ENCODE measurements around the gene PRKCA.

The PRKCA gene

DNA sequence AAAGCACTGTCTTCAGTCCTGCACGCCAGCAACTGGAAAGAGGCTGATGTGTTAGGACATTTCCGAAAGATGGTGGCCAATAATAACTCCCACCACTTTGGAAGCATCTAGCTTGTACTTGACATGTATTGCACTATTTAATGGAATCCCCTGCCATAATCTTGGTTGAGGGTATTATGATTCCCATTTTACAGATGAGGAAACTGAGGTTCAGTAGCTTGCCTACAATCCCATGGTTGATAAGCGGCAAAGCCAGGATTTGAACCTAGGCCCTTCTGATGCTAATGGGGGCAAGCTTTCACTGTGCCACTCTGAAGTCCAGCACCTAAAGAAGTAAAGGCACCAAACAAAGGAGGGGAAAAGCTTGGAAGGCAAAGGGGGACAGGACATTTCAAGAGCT lies 540.5 kb downstream of the PRKCA start:
- DNase-seq (ENCODE audit: low read depth in 2 of 3, low spot score in 1 of 3): no peak

DNA sequence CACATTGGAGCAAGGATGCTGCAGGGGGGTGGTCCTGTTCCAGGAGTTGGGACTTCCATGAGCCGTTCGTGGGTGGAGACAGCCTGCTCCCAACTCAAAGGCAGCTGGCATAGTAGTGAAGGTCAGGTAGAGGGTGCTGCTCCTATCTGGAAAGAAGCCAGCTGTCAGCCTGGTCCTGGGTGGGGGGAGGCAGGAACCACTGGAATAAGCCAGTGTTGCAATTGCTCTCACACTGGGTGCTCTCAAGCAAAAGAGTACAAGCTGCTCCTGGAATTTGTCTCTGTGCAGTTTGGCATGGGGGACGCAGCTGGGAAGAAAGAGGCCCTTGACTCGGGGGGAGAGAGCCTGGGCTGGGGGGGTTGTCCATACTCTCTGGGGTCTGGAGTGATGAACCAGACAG lies 541.2 kb downstream of the PRKCA start:
- no peak for DNase-seq (ENCODE audit: low read depth in 2 of 3, low spot score in 1 of 3)

DNA sequence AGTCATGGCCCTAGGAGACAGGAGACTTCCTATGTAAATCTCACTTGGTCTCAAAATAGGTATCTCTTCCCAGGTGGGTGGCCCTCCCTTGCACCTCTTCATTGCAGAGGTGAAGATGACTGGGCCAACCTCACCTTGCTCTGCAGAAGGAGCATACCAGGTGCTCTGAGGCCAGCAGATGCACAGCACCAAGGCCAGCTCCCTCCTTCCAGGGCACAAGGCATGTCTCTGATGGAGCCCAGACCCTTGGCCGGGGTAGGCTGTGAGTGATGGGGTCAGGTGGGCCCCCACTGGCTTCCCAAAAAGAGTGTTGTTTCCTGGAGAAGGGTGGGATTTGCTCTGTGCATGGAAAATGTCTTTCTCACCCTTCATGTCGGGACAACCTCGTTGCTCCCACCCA lies 545.3 kb downstream of the PRKCA start:
- DNase-seq (ENCODE audit: low read depth in 2 of 3, low spot score in 1 of 3): no peak

DNA sequence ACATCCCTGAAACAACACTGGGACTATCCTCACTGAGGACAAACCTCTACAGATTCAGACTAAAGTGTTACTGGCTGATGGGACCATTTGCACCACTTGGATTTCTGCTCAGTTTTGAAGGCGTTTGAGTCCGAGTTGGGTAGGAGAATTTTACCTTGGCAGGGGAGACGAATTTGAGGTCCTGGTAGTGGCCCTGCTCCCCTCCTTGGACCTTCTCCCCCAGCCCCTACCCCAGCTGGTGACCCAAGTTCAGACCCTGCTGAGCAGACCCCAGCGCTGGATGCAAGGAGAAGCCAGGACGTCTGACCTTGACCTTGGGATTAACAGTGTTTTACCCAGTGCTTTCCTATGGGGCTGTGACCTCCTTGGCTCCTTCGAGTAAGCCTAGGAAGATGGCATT lies 546.1 kb downstream of the PRKCA start:
- no peak for DNase-seq (ENCODE audit: low read depth in 2 of 3, low spot score in 1 of 3)

DNA sequence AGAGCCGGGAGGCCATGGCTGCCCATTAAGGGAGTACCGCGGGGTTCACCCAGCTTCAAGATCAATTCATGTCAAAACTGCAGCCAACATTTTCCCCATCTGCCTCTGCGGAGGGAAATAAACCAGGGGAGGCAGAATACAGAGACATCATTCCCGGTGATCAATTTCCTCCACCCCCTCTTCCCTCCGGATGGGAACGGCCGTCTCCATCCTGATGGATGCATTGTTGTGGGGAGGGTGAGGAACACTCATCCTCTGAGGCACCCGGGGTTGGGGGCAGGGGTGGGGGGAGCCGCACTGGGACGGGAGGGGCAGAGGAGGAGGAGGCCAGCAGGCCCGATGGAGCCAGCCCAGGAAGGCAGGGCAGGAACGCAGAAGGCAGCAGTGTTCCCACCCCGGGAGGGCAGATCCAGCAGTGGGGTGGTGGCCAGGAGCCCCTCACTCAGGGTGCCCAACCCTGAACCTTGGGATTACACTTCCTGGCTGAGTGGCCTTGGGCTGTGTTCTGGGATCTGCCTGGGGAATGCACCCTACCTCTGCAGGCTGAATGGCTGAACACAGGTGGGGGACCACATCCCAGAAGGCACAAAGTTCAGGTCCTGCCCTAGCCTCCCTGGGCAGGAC lies 546.7 kb downstream of the PRKCA start:
- DNase-seq (ENCODE audit: low read depth in 2 of 3, low spot score in 1 of 3): no peak

DNA sequence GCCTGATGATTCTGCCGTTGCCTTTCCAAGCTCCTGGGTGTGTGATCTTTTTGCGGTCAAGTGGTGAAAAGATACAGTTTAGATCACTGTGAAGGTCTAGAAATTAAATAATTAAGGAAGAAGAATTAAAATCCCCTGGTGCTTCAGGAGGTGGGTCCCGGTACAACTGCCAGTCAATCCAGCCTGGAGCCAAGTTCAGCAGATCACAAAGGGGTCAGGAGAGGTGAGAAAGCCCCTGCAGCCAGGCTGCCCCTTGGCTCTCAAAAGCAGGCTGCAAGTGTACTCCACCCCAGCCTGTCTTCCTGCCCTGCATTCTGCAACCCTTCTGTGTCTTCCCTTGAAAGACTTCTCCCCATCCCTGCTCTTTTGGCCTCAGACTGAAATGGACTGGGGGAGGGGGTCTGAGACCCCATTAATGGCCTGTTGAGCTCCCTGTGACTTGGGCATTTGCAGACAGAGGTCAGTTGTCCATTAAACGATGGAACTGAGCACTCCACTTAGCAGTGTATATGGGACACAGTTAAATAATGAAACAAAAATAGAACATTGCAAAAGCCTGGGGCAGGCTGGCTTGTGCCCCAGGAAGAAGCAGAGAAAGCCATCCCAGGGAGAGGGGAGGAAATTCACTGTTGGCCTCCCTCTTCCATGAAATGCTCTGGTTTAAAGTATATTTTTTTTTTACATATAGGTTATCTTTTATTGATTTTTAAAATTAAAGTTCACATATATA lies 547.6 kb downstream of the PRKCA start:
- no peak for DNase-seq (ENCODE audit: low read depth in 2 of 3, low spot score in 1 of 3)

DNA sequence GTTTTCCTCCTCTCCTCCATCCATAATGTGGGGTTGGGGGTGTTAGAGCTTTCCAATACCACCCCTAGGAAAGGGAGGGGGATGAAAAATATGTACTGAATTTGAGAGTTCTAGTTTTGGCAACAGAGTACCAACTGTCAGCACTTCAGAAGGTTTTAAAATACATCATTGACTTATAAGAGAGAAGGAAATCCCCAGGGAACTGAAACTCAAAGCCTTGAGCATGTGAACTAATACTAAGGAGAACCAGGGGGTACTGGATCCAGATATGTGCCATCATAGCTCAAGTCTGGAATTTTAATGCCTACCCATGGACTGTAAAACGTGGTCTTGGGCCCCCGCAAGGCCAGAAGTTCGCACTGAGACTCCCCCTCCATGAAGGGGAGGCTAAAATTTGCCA lies 548.3 kb downstream of the PRKCA start:
- no peak for DNase-seq (ENCODE audit: low read depth in 2 of 3, low spot score in 1 of 3)

DNA sequence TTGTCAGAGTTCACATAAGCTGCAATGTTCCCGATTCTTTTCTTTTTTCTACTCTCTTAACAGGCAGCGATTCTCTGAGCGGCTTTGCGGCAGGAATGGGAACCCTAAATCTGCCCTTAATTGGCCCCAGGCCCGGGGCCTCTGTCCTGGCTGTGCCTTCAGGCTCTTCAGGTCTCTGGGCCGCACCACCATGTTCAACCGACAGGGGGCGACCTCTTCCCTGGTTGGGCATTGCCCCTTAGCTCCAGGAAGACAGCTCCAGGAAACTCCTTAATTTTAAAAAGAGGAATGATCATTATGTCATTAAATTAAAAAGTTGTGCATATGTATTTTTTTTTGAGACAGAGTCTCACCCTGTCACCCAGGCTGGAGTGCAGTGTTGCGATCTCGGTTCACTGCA lies 552.8 kb downstream of the PRKCA start:
- peak; percentile 3 to 56 (median 12) for DNase-seq (ENCODE audit: low read depth in 2 of 3, low spot score in 1 of 3)

DNA sequence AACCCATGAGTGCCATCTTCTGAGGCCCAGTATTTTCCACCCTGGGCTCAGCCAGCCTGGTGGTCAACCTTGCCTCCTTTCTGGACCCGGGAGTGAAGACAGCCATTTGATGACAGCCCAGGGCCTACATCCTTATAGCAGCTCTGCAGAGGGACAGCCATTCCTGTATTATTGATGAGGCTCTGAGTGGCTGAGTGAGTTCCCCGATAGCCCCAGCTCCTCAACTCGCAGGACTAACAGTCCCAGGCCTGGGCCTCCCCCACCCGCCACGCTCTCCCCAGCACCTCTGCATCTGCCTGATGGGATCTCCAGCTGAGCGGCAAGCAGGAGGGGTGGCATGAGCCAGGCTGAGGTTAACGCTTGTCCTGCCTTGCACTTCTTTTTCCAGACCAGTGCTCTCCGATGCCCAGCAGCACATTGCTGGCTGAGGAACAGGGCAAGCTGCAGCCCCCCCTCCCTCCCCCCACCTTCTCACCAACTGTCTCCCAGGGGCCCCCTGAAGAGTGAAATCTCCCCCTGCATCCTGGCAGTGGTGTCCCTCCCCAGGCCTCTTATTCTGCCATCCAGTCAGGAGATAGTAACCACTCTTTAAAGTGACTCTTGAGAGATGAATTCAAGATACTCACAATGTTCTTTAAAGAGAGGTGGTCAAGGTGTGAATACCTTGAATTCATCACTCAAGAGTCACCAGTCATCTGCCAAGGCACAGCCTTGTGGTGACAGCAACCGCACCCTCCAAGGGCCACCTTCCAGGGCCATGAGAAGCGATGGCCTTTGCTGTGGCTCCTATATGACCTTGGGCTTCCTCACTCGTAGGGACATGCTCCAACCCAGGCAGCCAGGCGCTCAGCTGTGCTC lies 556.0 kb downstream of the PRKCA start:
- no peak for DNase-seq (ENCODE audit: low read depth in 2 of 3, low spot score in 1 of 3)

DNA sequence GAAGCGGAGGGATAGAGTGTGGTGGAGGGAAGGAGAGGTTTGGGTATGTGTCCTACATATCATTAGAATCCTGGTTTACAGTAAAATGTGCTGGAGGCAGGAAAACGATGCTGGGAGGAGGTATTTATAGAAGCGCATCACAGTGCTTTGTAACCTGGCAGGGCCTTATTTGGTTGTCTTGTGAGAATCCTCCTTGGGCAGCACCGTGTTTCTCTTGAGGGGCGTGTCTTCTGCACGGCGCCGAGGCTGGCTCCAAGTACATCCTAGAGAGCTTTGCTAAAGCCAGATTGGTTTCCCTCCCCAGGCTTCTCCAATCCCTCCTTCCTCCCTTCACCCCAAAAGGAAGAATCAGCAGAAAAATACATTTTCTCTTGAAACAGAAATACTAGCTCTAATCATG lies 556.9 kb downstream of the PRKCA start:
- DNase-seq (ENCODE audit: low read depth in 2 of 3, low spot score in 1 of 3): no peak

DNA sequence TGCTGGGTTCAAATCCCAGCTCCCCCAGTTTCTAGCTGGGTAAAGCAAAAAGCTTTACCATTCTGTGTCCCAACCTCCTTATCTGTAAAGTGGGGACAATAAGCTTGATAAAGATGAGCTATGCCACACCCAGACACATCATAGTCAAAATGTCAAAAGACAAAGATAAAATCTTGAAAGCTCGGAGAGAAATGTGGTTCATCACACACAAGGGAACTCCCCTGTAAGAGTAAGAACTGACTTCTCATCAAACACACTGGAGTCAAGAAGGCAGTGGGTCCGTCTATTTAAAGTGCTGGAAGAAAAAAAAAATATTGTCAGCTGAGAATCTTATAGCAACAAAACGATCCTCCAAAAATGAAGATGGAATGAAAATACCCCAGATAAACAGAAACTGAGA lies 557.8 kb downstream of the PRKCA start:
- no peak for DNase-seq (ENCODE audit: low read depth in 2 of 3, low spot score in 1 of 3)

All from stimulated activated CD4-positive, alpha-beta T cell treated with anti-CD3 and anti-CD28 coated beads, Interleukin-12 subunit alpha, Interleukin-12 subunit beta, amount 100 ng/mL, for 48 hours (primary cell).